ENCODE results near the gene MCC. TPM values are rescaled to one million over a fixed set of nuclear protein-coding genes. Genes with fewer than 3 reads are reported as not detected.

The MCC gene
- total RNA-seq, 1 donor from 2014 or later, result 33.9 TPM

DNA sequence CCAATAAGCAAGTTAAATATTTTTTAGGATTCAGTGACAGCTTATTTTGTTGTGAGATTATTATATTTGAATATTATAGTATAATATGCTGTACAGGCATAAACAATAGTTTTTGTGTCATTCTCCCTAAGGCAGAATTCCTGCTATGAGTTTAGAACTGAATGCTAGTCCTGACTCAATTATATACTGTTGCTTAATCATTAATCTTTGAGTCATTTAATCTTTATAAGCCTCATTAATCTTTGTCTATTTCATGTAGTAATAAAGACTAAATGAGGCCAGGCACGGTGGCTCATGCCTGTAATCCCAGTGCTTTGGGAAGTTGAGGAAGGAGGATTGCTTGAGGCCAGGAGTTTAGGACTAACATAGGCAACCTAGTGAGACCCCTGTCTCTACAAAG is 515.2 kb downstream of the MCC start:
- Mint-ChIP-seq H3K4me1 (peaks cover 22% of the 10 kb centered on the region), H3K4me3 (no peak overlapping the region), H3K27me3 (ENCODE audit: low read depth) (no peaks in the 10 kb centered on the region), H3K9me3 (no peaks in the 10 kb centered on the region), H3K27ac (no peak overlapping the region), H3K36me3 (no peaks in the 10 kb centered on the region)
- TF ChIP-seq, protein P1, sequence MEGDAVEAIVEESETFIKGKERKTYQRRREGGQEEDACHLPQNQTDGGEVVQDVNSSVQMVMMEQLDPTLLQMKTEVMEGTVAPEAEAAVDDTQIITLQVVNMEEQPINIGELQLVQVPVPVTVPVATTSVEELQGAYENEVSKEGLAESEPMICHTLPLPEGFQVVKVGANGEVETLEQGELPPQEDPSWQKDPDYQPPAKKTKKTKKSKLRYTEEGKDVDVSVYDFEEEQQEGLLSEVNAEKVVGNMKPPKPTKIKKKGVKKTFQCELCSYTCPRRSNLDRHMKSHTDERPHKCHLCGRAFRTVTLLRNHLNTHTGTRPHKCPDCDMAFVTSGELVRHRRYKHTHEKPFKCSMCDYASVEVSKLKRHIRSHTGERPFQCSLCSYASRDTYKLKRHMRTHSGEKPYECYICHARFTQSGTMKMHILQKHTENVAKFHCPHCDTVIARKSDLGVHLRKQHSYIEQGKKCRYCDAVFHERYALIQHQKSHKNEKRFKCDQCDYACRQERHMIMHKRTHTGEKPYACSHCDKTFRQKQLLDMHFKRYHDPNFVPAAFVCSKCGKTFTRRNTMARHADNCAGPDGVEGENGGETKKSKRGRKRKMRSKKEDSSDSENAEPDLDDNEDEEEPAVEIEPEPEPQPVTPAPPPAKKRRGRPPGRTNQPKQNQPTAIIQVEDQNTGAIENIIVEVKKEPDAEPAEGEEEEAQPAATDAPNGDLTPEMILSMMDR (IDR thresholded peaks at IDR 0.05; ENCODE audit: unreplicated experiment), result no peak
- no peak for DNase-seq (ENCODE audit: low spot score in 2 of 2, unreplicated experiment in 2 of 2)

Other genes with a start within 250 kb of the MCC start
- gene TSSK1B, start 53.5 kb downstream of the MCC start, total RNA-seq, result 0.38 to 0.78 TPM (median 0.60 TPM) in 3 replicates
- 34.0 to 38.2 TPM (median 37.0 TPM) in 3 replicates for gene YTHDC2, start 25.2 kb upstream of the MCC start, total RNA-seq

Measured in mesothelial cell of epicardium (in vitro differentiated cells).